ENCODE measurements around the gene CUX1.

GRCh38 chr7:101788517-101788916 is 28.9 kb upstream of the CUX1 start:
- TF ChIP-seq, protein P1, sequence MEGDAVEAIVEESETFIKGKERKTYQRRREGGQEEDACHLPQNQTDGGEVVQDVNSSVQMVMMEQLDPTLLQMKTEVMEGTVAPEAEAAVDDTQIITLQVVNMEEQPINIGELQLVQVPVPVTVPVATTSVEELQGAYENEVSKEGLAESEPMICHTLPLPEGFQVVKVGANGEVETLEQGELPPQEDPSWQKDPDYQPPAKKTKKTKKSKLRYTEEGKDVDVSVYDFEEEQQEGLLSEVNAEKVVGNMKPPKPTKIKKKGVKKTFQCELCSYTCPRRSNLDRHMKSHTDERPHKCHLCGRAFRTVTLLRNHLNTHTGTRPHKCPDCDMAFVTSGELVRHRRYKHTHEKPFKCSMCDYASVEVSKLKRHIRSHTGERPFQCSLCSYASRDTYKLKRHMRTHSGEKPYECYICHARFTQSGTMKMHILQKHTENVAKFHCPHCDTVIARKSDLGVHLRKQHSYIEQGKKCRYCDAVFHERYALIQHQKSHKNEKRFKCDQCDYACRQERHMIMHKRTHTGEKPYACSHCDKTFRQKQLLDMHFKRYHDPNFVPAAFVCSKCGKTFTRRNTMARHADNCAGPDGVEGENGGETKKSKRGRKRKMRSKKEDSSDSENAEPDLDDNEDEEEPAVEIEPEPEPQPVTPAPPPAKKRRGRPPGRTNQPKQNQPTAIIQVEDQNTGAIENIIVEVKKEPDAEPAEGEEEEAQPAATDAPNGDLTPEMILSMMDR (IDR thresholded peaks at IDR 0.05): no peak
- no peak for TF ChIP-seq EZH2phosphoT487 (IDR thresholded peaks at IDR 0.05)

Data from neural progenitor cell (in vitro differentiated cells).